Colonic mucosa (tissue), 4 donors: ENCODE measurements around the gene KRT32. TPM values are rescaled to one million over a fixed set of nuclear protein-coding genes. Genes with fewer than 3 reads are reported as not detected.

Source experiments
- DNase-seq: peaks from one replicate; pipeline ENCODE4 v3.0.0-alpha.2; 2020
- H3K27ac ChIP-seq: fragments of 200-600 bp; one replicate; pipeline ENCODE4 v1.8.0; 2021
- H3K27me3 ChIP-seq: fragments of 200-600 bp; one replicate; pipeline ENCODE4 v1.8.0; 2021
- H3K36me3 ChIP-seq: fragments of 200-600 bp; one replicate; pipeline ENCODE4 v1.8.0; 2021
- H3K4me1 ChIP-seq: fragments of 200-600 bp; one replicate; pipeline ENCODE4 v1.8.0; 2021; ENCODE audit warnings: mild to moderate bottlenecking
- H3K4me3 ChIP-seq: fragments of 200-600 bp; one replicate; pipeline ENCODE4 v1.8.0; 2021
- H3K9ac ChIP-seq, 2 donors: one replicate each; pipeline ENCODE4 v1.7.0; 2013; ENCODE audit warnings: control low read depth in 2 of 2, low read depth in 2 of 2, low read length in 2 of 2
- H3K9me3 ChIP-seq: fragments of 200-600 bp; one replicate; pipeline ENCODE4 v1.8.0; 2021
- CTCF ChIP-seq: fragments of 200-600 bp; IDR thresholded peaks from one replicate; pipeline ENCODE4 v1.8.0; 2022; ENCODE audit warnings: antibody characterized with exemption, mild to moderate bottlenecking
- intact Hi-C: fragments of 100-400 bp; cut with DNase I; formaldehyde crosslinking; loops from one replicate; pipeline ENCODE4 v1.14.1; 2022
- total RNA-seq, 2 donors: library from RNA; stranded (reverse); fragmentation: NEBNext Ultra II Directional in 1 of 2; extraction: Animal tissue kit (Norgen Biotek cat#: 25700) in 1 of 2; gene quantifications; one replicate each; pipeline ENCODE4 v1.2.1, GENCODE V29; 2021
- donor health status: healthy.
- donor health status: DM: no; HTN: no; CAD: no.
- donor health status: DM: no; HTN: no; CAD: no.

KRT32 gene
- total RNA-seq, 2 donors from 2014 or later, result not detected

- TF ChIP-seq CTCF, result no peak
- no peak overlapping the region for H3K9ac ChIP-seq
- H3K27me3 ChIP-seq, result no peaks in the 10 kb centered on the region
- no peak overlapping the region for H3K4me3 ChIP-seq
- H3K9me3 ChIP-seq, result no peaks in the 10 kb centered on the region
- H3K27ac ChIP-seq, result no peak overlapping the region
- no peaks in the 10 kb centered on the region for H3K36me3 ChIP-seq
- no peaks in the 10 kb centered on the region for H3K4me1 ChIP-seq
- intact Hi-C loops, result no loop called here
- DNase-seq, result no peak
Observed at GRCh38 chr17:41474863-41475262, 7.7 kb upstream of the KRT32 start.

DNA sequence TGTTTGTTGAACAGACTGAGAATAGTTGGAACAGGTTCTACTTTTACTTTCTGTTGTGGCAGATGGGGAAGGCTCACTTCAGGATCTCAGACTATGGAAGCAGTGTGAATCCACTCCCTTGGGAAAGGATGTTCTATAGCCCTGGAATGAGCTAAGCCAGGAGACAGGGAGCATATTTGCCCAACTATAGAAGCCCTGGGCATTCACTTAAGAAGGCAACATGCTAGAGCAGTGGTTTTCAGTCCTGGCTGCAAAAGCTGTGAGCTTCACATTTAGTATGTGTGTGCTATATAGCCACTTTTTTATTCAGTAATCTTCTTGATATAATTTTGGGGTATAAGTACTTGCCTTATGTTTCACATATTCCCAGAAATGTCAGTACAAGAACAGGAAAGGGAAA is 1.2 kb upstream of the KRT32 start:
- H3K27me3 ChIP-seq, result no peaks in the 10 kb centered on the region
- H3K9ac ChIP-seq, result no peak overlapping the region
- H3K4me3 ChIP-seq, result no peak overlapping the region
- H3K36me3 ChIP-seq, result no peaks in the 10 kb centered on the region
- intact Hi-C loops, result no loop called here
- H3K9me3 ChIP-seq, result no peaks in the 10 kb centered on the region
- no peak for DNase-seq
- H3K4me1 ChIP-seq, result no peaks in the 10 kb centered on the region
- TF ChIP-seq CTCF, result no peak
- H3K27ac ChIP-seq, result no peak overlapping the region

DNA sequence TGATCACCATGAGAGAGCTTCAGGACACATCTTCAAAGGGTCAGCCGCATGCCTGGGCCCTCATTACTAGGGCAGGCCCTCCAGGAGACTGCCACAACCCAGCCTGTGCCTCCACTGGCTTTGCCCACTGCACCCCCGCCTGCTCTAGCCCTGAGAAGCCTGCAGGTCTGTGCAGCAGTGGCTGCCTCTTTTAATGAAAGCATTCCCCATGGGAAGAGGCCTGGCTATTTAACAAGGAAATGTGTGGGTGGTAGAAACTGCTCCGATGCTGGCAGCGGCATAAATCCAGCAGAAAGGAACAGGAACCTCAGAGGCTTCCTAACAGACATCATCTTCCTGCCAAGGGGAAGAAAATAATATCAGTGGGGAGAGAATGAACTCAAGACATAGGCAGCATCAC is 375 bp upstream of the KRT32 start:
- no peak overlapping the region for H3K4me3 ChIP-seq
- H3K9me3 ChIP-seq, result no peaks in the 10 kb centered on the region
- no peak for TF ChIP-seq CTCF
- intact Hi-C loops, result no loop called here
- no peaks in the 10 kb centered on the region for H3K4me1 ChIP-seq
- H3K9ac ChIP-seq, result no peak overlapping the region
- H3K27ac ChIP-seq, result no peak overlapping the region
- no peaks in the 10 kb centered on the region for H3K36me3 ChIP-seq
- DNase-seq, result no peak
- H3K27me3 ChIP-seq, result no peaks in the 10 kb centered on the region

GRCh38 chr17:41464682-41465081 is 2.5 kb downstream of the KRT32 start:
- H3K9ac ChIP-seq, result no peak overlapping the region

GRCh38 chr17:41464173-41464572 is 3.0 kb downstream of the KRT32 start:
- intact Hi-C loops, result no loop called here
- H3K27me3 ChIP-seq, result no peaks in the 10 kb centered on the region
- no peak overlapping the region for H3K27ac ChIP-seq
- H3K9ac ChIP-seq, result no peak overlapping the region
- TF ChIP-seq CTCF, result no peak
- H3K36me3 ChIP-seq, result no peaks in the 10 kb centered on the region
- DNase-seq, result no peak
- H3K9me3 ChIP-seq, result no peaks in the 10 kb centered on the region
- no peaks in the 10 kb centered on the region for H3K4me1 ChIP-seq
- no peak overlapping the region for H3K4me3 ChIP-seq

More at GRCh38 chr17:41464682-41465081, 2.5 kb downstream of the KRT32 start:
- H3K4me3 ChIP-seq, result no peak overlapping the region
- H3K27ac ChIP-seq, result no peak overlapping the region
- no peaks in the 10 kb centered on the region for H3K27me3 ChIP-seq
- no peaks in the 10 kb centered on the region for H3K4me1 ChIP-seq
- TF ChIP-seq CTCF, result no peak
- H3K9me3 ChIP-seq, result no peaks in the 10 kb centered on the region
- intact Hi-C loops, result no loop called here
- no peaks in the 10 kb centered on the region for H3K36me3 ChIP-seq
- DNase-seq, result no peak

DNA sequence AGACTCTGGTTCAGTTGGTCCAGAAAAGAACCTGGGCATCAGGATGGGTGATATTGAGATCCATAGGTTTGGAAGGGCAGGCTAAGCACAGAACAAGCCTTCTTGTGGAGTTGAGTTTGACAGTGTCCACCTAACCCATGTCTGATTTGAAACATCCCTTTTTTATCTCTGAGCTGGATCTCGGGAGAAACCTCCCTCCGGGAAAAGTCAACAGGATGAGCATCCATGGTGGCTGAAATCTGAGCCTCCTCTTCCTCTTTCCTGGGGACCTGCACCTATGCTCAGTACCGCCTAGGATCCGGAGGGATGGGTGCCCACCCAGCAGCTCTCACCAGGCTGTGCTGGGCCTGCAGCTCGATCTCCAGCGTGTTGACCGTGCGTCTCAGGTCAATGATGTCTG is 3.4 kb downstream of the KRT32 start:
- no peaks in the 10 kb centered on the region for H3K36me3 ChIP-seq
- H3K4me3 ChIP-seq, result no peak overlapping the region
- DNase-seq, result no peak
- no peak overlapping the region for H3K9ac ChIP-seq
- H3K9me3 ChIP-seq, result no peaks in the 10 kb centered on the region
- H3K27me3 ChIP-seq, result no peaks in the 10 kb centered on the region
- intact Hi-C loops, result no loop called here
- H3K27ac ChIP-seq, result no peak overlapping the region
- no peaks in the 10 kb centered on the region for H3K4me1 ChIP-seq
- no peak for TF ChIP-seq CTCF
